ENCODE data around the gene SETD4.
A peak's percentile ranks its signal among the peaks of the same experiment; 100 is the strongest.
"Not testable (repeated sequence)": the region's sequence is repeated elsewhere in the genome, so short reads cannot be mapped to it uniquely, and the experiment has no call there.

SETD4 gene

GRCh38 chr21:36060159-36060921 is at the start of gene SETD4:
TSS of gene SETD4 (minus strand) at chr21:36060526. CDS start at chr21:36058888, 1,638 bp downstream.
- peak; percentile 85 to 86 for DNase-seq

- no peak for DNase-seq
These were observed 49.5 kb upstream of the SETD4 start for GRCh38 chr21:36109868-36110267.

GRCh38 chr21:36105327-36105842 is 45.1 kb upstream of the SETD4 start:
- no peak for DNase-seq

GRCh38 chr21:36104317-36105300 is 44.3 kb upstream of the SETD4 start:
- no peak for DNase-seq

GRCh38 chr21:36103434-36103833 is 43.1 kb upstream of the SETD4 start:
- DNase-seq, result no peak

GRCh38 chr21:36100971-36101641 is 40.8 kb upstream of the SETD4 start:
- no peak for DNase-seq

GRCh38 chr21:36099695-36100211 is 39.4 kb upstream of the SETD4 start:
- not testable (repeated sequence) for DNase-seq

- DNase-seq, result no peak
These were observed 38.7 kb upstream of the SETD4 start for GRCh38 chr21:36099000-36099399.

- no peak for DNase-seq
These were observed 37.8 kb upstream of the SETD4 start for GRCh38 chr21:36098182-36098532.

GRCh38 chr21:36097427-36098181 is 37.3 kb upstream of the SETD4 start:
- DNase-seq, result no peak

GRCh38 chr21:36096398-36097290 is 36.3 kb upstream of the SETD4 start:
- no peak for DNase-seq

- no peak for DNase-seq
These were observed 33.2 kb upstream of the SETD4 start for GRCh38 chr21:36093512-36093911.

- no peak for DNase-seq
These were observed 32.4 kb upstream of the SETD4 start for GRCh38 chr21:36092681-36093080.

GRCh38 chr21:36089946-36090345 is 29.6 kb upstream of the SETD4 start:
- no peak for DNase-seq

- DNase-seq, result no peak
These were observed 27.2 kb upstream of the SETD4 start for GRCh38 chr21:36087362-36088138.

- no peak for DNase-seq
These were observed 21.9 kb upstream of the SETD4 start for GRCh38 chr21:36082237-36082664.

GRCh38 chr21:36080386-36080785 is 20.1 kb upstream of the SETD4 start:
- no peak for DNase-seq

GRCh38 chr21:36079671-36080070 is 19.3 kb upstream of the SETD4 start:
- no peak for DNase-seq

GRCh38 chr21:36079010-36079649 is 18.8 kb upstream of the SETD4 start:
- DNase-seq, result no peak

GRCh38 chr21:36077758-36078157 is 17.4 kb upstream of the SETD4 start:
- DNase-seq, result no peak

All from SHP77 (cell line).